HepG2 (cell line): ENCODE measurements around the gene DNAJC7. TPM values are rescaled to one million over a fixed set of nuclear protein-coding genes. Genes with fewer than 3 reads are reported as not detected.

Source experiments
- BCLAF1 ChIP-seq: fragments of 450-650 bp; IDR thresholded peaks from 2 replicates; pipeline ENCODE4 v1.6.1; 2017; ENCODE audit warnings: mild to moderate bottlenecking
- FOXK1 ChIP-seq: sonication (generic); formaldehyde crosslinking; IDR thresholded peaks from 2 replicates; pipeline ENCODE4 v1.4.0; 2020; ENCODE audit warnings: low read depth, missing genetic modification reagents, borderline replicate concordance
- MBNL3 ChIP-seq: fragments of 250-450 bp; sonication (Bioruptor Pico); conservative IDR thresholded peaks from 2 replicates; pipeline ENCODE4 v1.8.0; 2022; ENCODE audit warnings: mild to moderate bottlenecking, inconsistent platforms
- MXI1 ChIP-seq: IDR thresholded peaks from 3 replicates; pipeline ENCODE4 v1.6.1; 2012; ENCODE audit warnings: low read depth, low read length, inconsistent platforms, borderline replicate concordance
- SNAPC5 ChIP-seq: sonication (generic); formaldehyde crosslinking; IDR thresholded peaks from 2 replicates; pipeline ENCODE4 v1.8.1; 2023; ENCODE audit warnings: mild to moderate bottlenecking, missing genetic modification reagents, borderline replicate concordance
- ZBTB39 ChIP-seq: sonication (generic); formaldehyde crosslinking; IDR thresholded peaks from 2 replicates; pipeline ENCODE4 v1.5.0; 2020; ENCODE audit warnings: missing genetic modification reagents
- ZFYVE20 ChIP-seq: sonication (generic); formaldehyde crosslinking; IDR thresholded peaks from 2 replicates; pipeline ENCODE4 v1.8.0; 2023; ENCODE audit warnings: low read depth, mild to moderate bottlenecking, moderate library complexity, missing genetic modification reagents, borderline replicate concordance
- ZNF326 ChIP-seq: sonication (generic); formaldehyde crosslinking; IDR thresholded peaks from 2 replicates; pipeline ENCODE4 v1.4.0; 2020; ENCODE audit warnings: missing genetic modification reagents, borderline replicate concordance
- ZNF598 ChIP-seq: sonication (generic); formaldehyde crosslinking; IDR thresholded peaks from 2 replicates; pipeline ENCODE4 v1.5.1; 2020; ENCODE audit warnings: mild to moderate bottlenecking, missing genetic modification reagents, borderline replicate concordance
- ZNF768 ChIP-seq: sonication (generic); formaldehyde crosslinking; IDR thresholded peaks from 2 replicates; pipeline ENCODE4 v1.4.0; 2020; ENCODE audit warnings: missing genetic modification reagents
- polyA plus RNA-seq, 8 experiments: library from polyadenylated mRNA; depleted of rRNA in 3 of 8; stranded (reverse) in 7 of 8; unstranded in 1 of 8; fragments of >200 nt; fragmentation: Illumina TruSeq in 4 of 8; extraction: Trizol in 4 of 8; gene quantifications; 2 replicates each; pipeline versions ENCODE4 v1.2.1 to v1.2.3, GENCODE V29; 2011 to 2016; ENCODE audit warnings: low read depth in 4 of 8, missing spikeins in 1 of 8, mixed read lengths in 1 of 8; ENCODE audit not compliant: insufficient read depth in 1 of 8
- total RNA-seq, 5 experiments: library from RNA; depleted of rRNA; stranded (reverse); fragments of >200 nt; fragmentation: Illumina TruSeq; extraction: Trizol; gene quantifications; 2 replicates each; pipeline ENCODE4 v1.2.3, GENCODE V29; 2016; ENCODE audit warnings: low read depth in 1 of 5
- TF ChIP-seq, protein P1 (sequence below): sonication (generic); formaldehyde crosslinking; IDR thresholded peaks from 2 replicates; pipeline ENCODE4 v1.5.1; 2020; ENCODE audit warnings: mild to moderate bottlenecking, missing genetic modification reagents, borderline replicate concordance
- TF ChIP-seq, protein P2 (sequence below): sonication (generic); formaldehyde crosslinking; IDR thresholded peaks from 2 replicates; pipeline ENCODE4 v1.5.0; 2020; ENCODE audit warnings: mild to moderate bottlenecking, low read depth, missing genetic modification reagents, borderline replicate concordance
- TF ChIP-seq, protein P3 (sequence below): sonication (generic); formaldehyde crosslinking; IDR thresholded peaks from 2 replicates; pipeline ENCODE4 v1.8.0; 2023; ENCODE audit warnings: mild to moderate bottlenecking, missing genetic modification reagents

DNAJC7 gene
- total and polyA plus RNA-seq, 2 of the 13 experiments (the other 11 are each of a cell fraction or from before 2014, with no cell fraction given), result 47.7 to 132 TPM

- TF ChIP-seq, protein P1, sequence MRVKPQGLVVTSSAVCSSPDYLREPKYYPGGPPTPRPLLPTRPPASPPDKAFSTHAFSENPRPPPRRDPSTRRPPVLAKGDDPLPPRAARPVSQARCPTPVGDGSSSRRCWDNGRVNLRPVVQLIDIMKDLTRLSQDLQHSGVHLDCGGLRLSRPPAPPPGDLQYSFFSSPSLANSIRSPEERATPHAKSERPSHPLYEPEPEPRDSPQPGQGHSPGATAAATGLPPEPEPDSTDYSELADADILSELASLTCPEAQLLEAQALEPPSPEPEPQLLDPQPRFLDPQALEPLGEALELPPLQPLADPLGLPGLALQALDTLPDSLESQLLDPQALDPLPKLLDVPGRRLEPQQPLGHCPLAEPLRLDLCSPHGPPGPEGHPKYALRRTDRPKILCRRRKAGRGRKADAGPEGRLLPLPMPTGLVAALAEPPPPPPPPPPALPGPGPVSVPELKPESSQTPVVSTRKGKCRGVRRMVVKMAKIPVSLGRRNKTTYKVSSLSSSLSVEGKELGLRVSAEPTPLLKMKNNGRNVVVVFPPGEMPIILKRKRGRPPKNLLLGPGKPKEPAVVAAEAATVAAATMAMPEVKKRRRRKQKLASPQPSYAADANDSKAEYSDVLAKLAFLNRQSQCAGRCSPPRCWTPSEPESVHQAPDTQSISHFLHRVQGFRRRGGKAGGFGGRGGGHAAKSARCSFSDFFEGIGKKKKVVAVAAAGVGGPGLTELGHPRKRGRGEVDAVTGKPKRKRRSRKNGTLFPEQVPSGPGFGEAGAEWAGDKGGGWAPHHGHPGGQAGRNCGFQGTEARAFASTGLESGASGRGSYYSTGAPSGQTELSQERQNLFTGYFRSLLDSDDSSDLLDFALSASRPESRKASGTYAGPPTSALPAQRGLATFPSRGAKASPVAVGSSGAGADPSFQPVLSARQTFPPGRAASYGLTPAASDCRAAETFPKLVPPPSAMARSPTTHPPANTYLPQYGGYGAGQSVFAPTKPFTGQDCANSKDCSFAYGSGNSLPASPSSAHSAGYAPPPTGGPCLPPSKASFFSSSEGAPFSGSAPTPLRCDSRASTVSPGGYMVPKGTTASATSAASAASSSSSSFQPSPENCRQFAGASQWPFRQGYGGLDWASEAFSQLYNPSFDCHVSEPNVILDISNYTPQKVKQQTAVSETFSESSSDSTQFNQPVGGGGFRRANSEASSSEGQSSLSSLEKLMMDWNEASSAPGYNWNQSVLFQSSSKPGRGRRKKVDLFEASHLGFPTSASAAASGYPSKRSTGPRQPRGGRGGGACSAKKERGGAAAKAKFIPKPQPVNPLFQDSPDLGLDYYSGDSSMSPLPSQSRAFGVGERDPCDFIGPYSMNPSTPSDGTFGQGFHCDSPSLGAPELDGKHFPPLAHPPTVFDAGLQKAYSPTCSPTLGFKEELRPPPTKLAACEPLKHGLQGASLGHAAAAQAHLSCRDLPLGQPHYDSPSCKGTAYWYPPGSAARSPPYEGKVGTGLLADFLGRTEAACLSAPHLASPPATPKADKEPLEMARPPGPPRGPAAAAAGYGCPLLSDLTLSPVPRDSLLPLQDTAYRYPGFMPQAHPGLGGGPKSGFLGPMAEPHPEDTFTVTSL (CRISPR knock-in tag), result peak; percentile 71; the same call in 1 of the 2 replicates
- TF ChIP-seq ZNF768, result peak; percentile 83
- TF ChIP-seq ZNF598 (CRISPR knock-in tag), result peak; percentile 65; the same call in 1 of the 2 replicates
- TF ChIP-seq MBNL3, result no peak
- TF ChIP-seq, protein P2, sequence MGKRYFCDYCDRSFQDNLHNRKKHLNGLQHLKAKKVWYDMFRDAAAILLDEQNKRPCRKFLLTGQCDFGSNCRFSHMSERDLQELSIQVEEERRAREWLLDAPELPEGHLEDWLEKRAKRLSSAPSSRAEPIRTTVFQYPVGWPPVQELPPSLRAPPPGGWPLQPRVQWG (CRISPR knock-in tag), result no peak
- no peak; the same call in 1 of the 2 replicates for TF ChIP-seq ZBTB39 (CRISPR knock-in tag)
- no peak; the same call in 1 of the 2 replicates for TF ChIP-seq ZNF326
- TF ChIP-seq MXI1, result peak; percentile 82; the same call in 1 of the 3 replicates
- TF ChIP-seq FOXK1, result peak; percentile 83
- TF ChIP-seq BCLAF1, result no peak
- peak; percentile 60; the same call in 1 of the 2 replicates for TF ChIP-seq SNAPC5
- TF ChIP-seq, protein P3, sequence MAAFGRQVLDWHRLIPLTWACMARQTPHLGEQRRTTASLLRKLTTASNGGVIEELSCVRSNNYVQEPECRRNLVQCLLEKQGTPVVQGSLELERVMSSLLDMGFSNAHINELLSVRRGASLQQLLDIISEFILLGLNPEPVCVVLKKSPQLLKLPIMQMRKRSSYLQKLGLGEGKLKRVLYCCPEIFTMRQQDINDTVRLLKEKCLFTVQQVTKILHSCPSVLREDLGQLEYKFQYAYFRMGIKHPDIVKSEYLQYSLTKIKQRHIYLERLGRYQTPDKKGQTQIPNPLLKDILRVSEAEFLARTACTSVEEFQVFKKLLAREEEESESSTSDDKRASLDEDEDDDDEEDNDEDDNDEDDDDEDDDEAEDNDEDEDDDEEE (CRISPR knock-in tag), result peak; percentile 86; the same call in 1 of the 2 replicates
- no peak for TF ChIP-seq ZFYVE20 (CRISPR knock-in tag)
Observed at GRCh38 chr17:42016941-42017865, at the start of gene DNAJC7 (continued).
